GM23248 (cell line): ENCODE data around the gene PKHD1. TPM values are rescaled to one million over a fixed set of nuclear protein-coding genes. Genes with fewer than 3 reads are reported as not detected.

Experiments
- DNase-seq: peaks from one replicate; pipeline ENCODE4 v3.0.0-alpha.2; 2015
- H2AFZ ChIP-seq: fragments of 200-600 bp; sonication (generic); 2 replicates; pipeline ENCODE4 v1.6.1; 2016; ENCODE audit warnings: antibody characterized with exemption
- H3F3A ChIP-seq: fragments of 200-600 bp; sonication (generic); 2 replicates; pipeline ENCODE4 v1.6.1; 2016; ENCODE audit warnings: mild to moderate bottlenecking, antibody characterized with exemption, mixed run types; ENCODE audit not compliant: insufficient read depth
- H3K27ac ChIP-seq: fragments of 200-600 bp; sonication (generic); 2 replicates; pipeline ENCODE4 v1.5.1; 2016; ENCODE audit warnings: mild to moderate bottlenecking
- H3K27me3 ChIP-seq: fragments of 200-600 bp; sonication (generic); replicated peaks from 2 replicates; pipeline ENCODE4 v1.6.1; 2016; ENCODE audit warnings: mild to moderate bottlenecking; ENCODE audit not compliant: insufficient read depth
- H3K36me3 ChIP-seq: fragments of 200-600 bp; sonication (generic); 2 replicates; pipeline ENCODE4 v1.6.1; 2016; ENCODE audit warnings: low read depth, mild to moderate bottlenecking
- H3K4me1 ChIP-seq: fragments of 200-600 bp; sonication (generic); 2 replicates; pipeline ENCODE4 v1.6.1; 2016; ENCODE audit warnings: mild to moderate bottlenecking; ENCODE audit not compliant: insufficient read depth
- H3K4me2 ChIP-seq: fragments of 200-600 bp; sonication (generic); one replicate; pipeline ENCODE4 v1.6.1; 2016; ENCODE audit warnings: mild to moderate bottlenecking; ENCODE audit not compliant: unreplicated experiment
- H3K4me3 ChIP-seq: fragments of 200-600 bp; sonication (generic); 2 replicates; pipeline ENCODE4 v1.5.1; 2016; ENCODE audit warnings: mild to moderate bottlenecking
- H3K79me2 ChIP-seq: fragments of 200-600 bp; sonication (generic); 2 replicates; pipeline ENCODE4 v1.6.1; 2016; ENCODE audit warnings: mild to moderate bottlenecking; ENCODE audit not compliant: insufficient read depth
- H3K9ac ChIP-seq: fragments of 200-600 bp; sonication (generic); 2 replicates; pipeline ENCODE4 v1.6.1; 2016; ENCODE audit warnings: mild to moderate bottlenecking
- H3K9me2 ChIP-seq: fragments of 200-600 bp; sonication (generic); 2 replicates; pipeline ENCODE4 v1.6.1; 2016; ENCODE audit warnings: mixed run types, mild to moderate bottlenecking, moderate library complexity; ENCODE audit not compliant: insufficient read depth
- H3K9me3 ChIP-seq: fragments of 200-600 bp; sonication (generic); one replicate; pipeline ENCODE4 v1.6.1; 2017; ENCODE audit warnings: low read depth
- H4K20me1 ChIP-seq: fragments of 200-600 bp; sonication (generic); 2 replicates; pipeline ENCODE4 v1.6.0; 2016; ENCODE audit not compliant: insufficient read depth
- EZH2 ChIP-seq: fragments of 200-600 bp; sonication (generic); IDR thresholded peaks from 2 replicates; pipeline ENCODE4 v1.6.1; 2018; ENCODE audit warnings: antibody characterized with exemption, mild to moderate bottlenecking; ENCODE audit not compliant: insufficient read depth, poor library complexity, severe bottlenecking
- EZH2phosphoT487 ChIP-seq: fragments of 200-600 bp; sonication (generic); IDR thresholded peaks from 2 replicates; pipeline ENCODE4 v1.6.1; 2018; ENCODE audit warnings: antibody characterized with exemption, moderate library complexity, mild to moderate bottlenecking, low read depth; ENCODE audit not compliant: insufficient read depth
- WGBS, 2 experiments: methylation state at CpG; one replicate each; pipeline ENCODE4 v1.1.6; 2015 to 2017; ENCODE audit warnings: low lambda C conversion rate in 2 of 2, low coverage in 1 of 2; ENCODE audit errors: missing lambda C conversion rate in 2 of 2; 5-methylcytosine and 5-hydroxymethylcytosine counted together
- in situ Hi-C: fragments of 300-500 bp; cut with MboI; formaldehyde crosslinking; loops from 2 replicates; pipeline ENCODE4 v1.15.0; 2020
- polyA plus RNA-seq: library from polyadenylated mRNA; unstranded; fragments of >200 nt; fragmentation: Nextera tagmentation; extraction: Ambion mirVana; gene quantifications from 2 replicates; pipeline ENCODE4 v1.2.1, GENCODE V29; 2016
- total RNA-seq: library from RNA; depleted of rRNA; stranded (reverse); fragments of >200 nt; shearing (Covaris generic); gene quantifications from 2 replicates; pipeline ENCODE4 v1.2.3, GENCODE V29; 2014

PKHD1 gene
- total and polyA plus RNA-seq, 2 experiments from 2014 or later = not detected

GRCh38 chr6:51738614-51739013 lies 348.8 kb downstream of the PKHD1 start:
- WGBS, 2 experiments = 0 to 8% methylated on average over 1 of the region's 1 CpG
- in situ Hi-C loops = no loop called here

GRCh38 chr6:51737580-51738360 lies 349.6 kb downstream of the PKHD1 start:
- no peaks in the 10 kb centered on the region for H3K4me1 ChIP-seq
- H3K4me2 ChIP-seq = no peak overlapping the region
- H2AFZ ChIP-seq = no peak overlapping the region
- H3K79me2 ChIP-seq = no peaks in the 10 kb centered on the region
- H3K9me2 ChIP-seq = no peaks in the 10 kb centered on the region
- no peak for TF ChIP-seq EZH2
- no peak for TF ChIP-seq EZH2phosphoT487
- H3K4me3 ChIP-seq = no peak overlapping the region
- H3F3A ChIP-seq = no peaks in the 10 kb centered on the region
- H4K20me1 ChIP-seq = no peaks in the 10 kb centered on the region
- H3K27ac ChIP-seq = no peak overlapping the region
- in situ Hi-C loops = no loop called here
- no peaks in the 10 kb centered on the region for H3K36me3 ChIP-seq
- H3K27me3 ChIP-seq = no peaks in the 10 kb centered on the region
- no peak for DNase-seq
- no peak overlapping the region for H3K9ac ChIP-seq
- WGBS, 2 experiments = 17 to 18% methylated on average over 6 of the region's 6 CpGs
- no peaks in the 10 kb centered on the region for H3K9me3 ChIP-seq

More at GRCh38 chr6:51738614-51739013, 348.8 kb downstream of the PKHD1 start:
- no peak overlapping the region for H3K4me3 ChIP-seq
- no peaks in the 10 kb centered on the region for H3F3A ChIP-seq
- no peaks in the 10 kb centered on the region for H4K20me1 ChIP-seq
- TF ChIP-seq EZH2 (no peak), EZH2phosphoT487 (no peak)
- H2AFZ ChIP-seq = no peak overlapping the region
- no peak overlapping the region for H3K9ac ChIP-seq
- H3K9me3 ChIP-seq = no peaks in the 10 kb centered on the region
- no peaks in the 10 kb centered on the region for H3K36me3 ChIP-seq
- no peak overlapping the region for H3K27ac ChIP-seq
- no peak overlapping the region for H3K4me2 ChIP-seq
- no peak for DNase-seq
- no peaks in the 10 kb centered on the region for H3K27me3 ChIP-seq
- H3K4me1 ChIP-seq = no peaks in the 10 kb centered on the region
- H3K79me2 ChIP-seq = no peaks in the 10 kb centered on the region
- H3K9me2 ChIP-seq = no peaks in the 10 kb centered on the region

- H4K20me1 ChIP-seq = no peaks in the 10 kb centered on the region
- WGBS, 2 experiments = 0 to 4% methylated on average over 2 of the region's 2 CpGs
Measured at GRCh38 chr6:51725155-51725554, 362.3 kb downstream of the PKHD1 start.

GRCh38 chr6:51720327-51720726 lies 367.1 kb downstream of the PKHD1 start:
- no peaks in the 10 kb centered on the region for H3K9me2 ChIP-seq
- H3K4me2 ChIP-seq = no peak overlapping the region
- 33 to 36% methylated on average over 3 of the region's 3 CpGs for WGBS, 2 experiments
- no peaks in the 10 kb centered on the region for H3F3A ChIP-seq
- H3K4me1 ChIP-seq = no peaks in the 10 kb centered on the region
- no peak overlapping the region for H3K4me3 ChIP-seq
- DNase-seq = no peak
- H3K79me2 ChIP-seq = no peaks in the 10 kb centered on the region
- TF ChIP-seq EZH2phosphoT487 (no peak), EZH2 (no peak)
- no peak overlapping the region for H3K9ac ChIP-seq
- no peaks in the 10 kb centered on the region for H3K9me3 ChIP-seq
- in situ Hi-C loops = no loop called here
- no peaks in the 10 kb centered on the region for H4K20me1 ChIP-seq
- H3K27me3 ChIP-seq = no peaks in the 10 kb centered on the region
- H3K36me3 ChIP-seq = no peaks in the 10 kb centered on the region
- no peak overlapping the region for H2AFZ ChIP-seq
- no peak overlapping the region for H3K27ac ChIP-seq

More at GRCh38 chr6:51725155-51725554, 362.3 kb downstream of the PKHD1 start:
- no peak for DNase-seq
- no peaks in the 10 kb centered on the region for H3K4me1 ChIP-seq
- no peak overlapping the region for H3K27ac ChIP-seq
- H3K9me2 ChIP-seq = no peaks in the 10 kb centered on the region
- H3K79me2 ChIP-seq = no peaks in the 10 kb centered on the region
- H3K4me2 ChIP-seq = no peak overlapping the region
- no peaks in the 10 kb centered on the region for H3F3A ChIP-seq
- no peak overlapping the region for H3K4me3 ChIP-seq
- H3K36me3 ChIP-seq = no peaks in the 10 kb centered on the region
- in situ Hi-C loops = no loop called here
- TF ChIP-seq EZH2phosphoT487 (no peak), EZH2 (no peak)
- no peaks in the 10 kb centered on the region for H3K27me3 ChIP-seq
- no peaks in the 10 kb centered on the region for H3K9me3 ChIP-seq
- no peak overlapping the region for H2AFZ ChIP-seq
- H3K9ac ChIP-seq = no peak overlapping the region
